ENCODE measurements around the gene PRUNE2.

The PRUNE2 gene

GRCh38 chr9:76592091-76592973 lies 313.6 kb downstream of the PRUNE2 start:
- Histone ChIP-seq H3K36me3 (no peaks in the 10 kb centered on the region), H3K4me3 (ENCODE audit: low read depth, low read length) (no peak overlapping the region), H3K9me3 (no peaks in the 10 kb centered on the region), H3K27me3 (no peaks in the 10 kb centered on the region), H3K4me1 (no peaks in the 10 kb centered on the region)
- no peak for DNase-seq
- TF ChIP-seq CTCF (IDR thresholded peaks at IDR 0.05; ENCODE audit: low read depth, low read length), result no peak

GRCh38 chr9:76591256-76591950 lies 314.5 kb downstream of the PRUNE2 start:
- no peaks in the 10 kb centered on the region for H3K4me1 ChIP-seq
- TF ChIP-seq CTCF (IDR thresholded peaks at IDR 0.05; ENCODE audit: low read depth, low read length), result no peak
- H3K9me3 ChIP-seq, result no peaks in the 10 kb centered on the region
- H3K36me3 ChIP-seq, result no peaks in the 10 kb centered on the region
- no peaks in the 10 kb centered on the region for H3K27me3 ChIP-seq
- no peak overlapping the region for H3K4me3 ChIP-seq (ENCODE audit: low read depth, low read length)
- DNase-seq, result no peak

DNA sequence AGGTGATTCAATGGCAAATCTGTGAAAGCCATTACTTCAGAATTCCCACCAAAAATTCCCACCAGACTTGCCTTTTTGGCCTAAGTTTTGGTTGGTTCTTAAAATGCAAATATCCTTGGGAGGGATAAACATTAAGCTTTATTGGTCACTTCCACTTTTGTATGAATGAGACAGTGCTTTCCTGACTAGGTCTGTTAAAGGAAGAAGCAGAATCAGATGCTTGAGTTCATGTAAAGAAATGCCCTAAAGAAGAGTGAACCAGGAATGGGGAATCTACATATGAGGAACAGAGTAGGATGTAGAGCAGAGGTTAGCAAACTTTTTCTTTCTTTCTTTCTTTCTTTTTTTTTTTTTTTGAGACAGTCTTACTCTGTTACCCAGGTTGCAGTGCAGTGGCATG lies 317.6 kb downstream of the PRUNE2 start:
- H3K36me3 ChIP-seq, result no peaks in the 10 kb centered on the region
- H3K4me1 ChIP-seq, result no peaks in the 10 kb centered on the region
- H3K27me3 ChIP-seq, result no peaks in the 10 kb centered on the region
- no peak for DNase-seq
- TF ChIP-seq CTCF (IDR thresholded peaks at IDR 0.05; ENCODE audit: low read depth, low read length), result no peak
- H3K9me3 ChIP-seq, result no peaks in the 10 kb centered on the region
- no peak overlapping the region for H3K4me3 ChIP-seq (ENCODE audit: low read depth, low read length)

- DNase-seq, result no peak
- no peaks in the 10 kb centered on the region for H3K9me3 ChIP-seq
- H3K4me3 ChIP-seq (ENCODE audit: low read depth, low read length), result no peak overlapping the region
- H3K4me1 ChIP-seq, result no peaks in the 10 kb centered on the region
- TF ChIP-seq CTCF (IDR thresholded peaks at IDR 0.05; ENCODE audit: low read depth, low read length), result no peak
- no peaks in the 10 kb centered on the region for H3K27me3 ChIP-seq
- H3K36me3 ChIP-seq, result no peaks in the 10 kb centered on the region
Observed at GRCh38 chr9:76586390-76587314, 319.3 kb downstream of the PRUNE2 start.

GRCh38 chr9:76585487-76586389 lies 320.2 kb downstream of the PRUNE2 start:
- no peaks in the 10 kb centered on the region for H3K27me3 ChIP-seq
- no peaks in the 10 kb centered on the region for H3K9me3 ChIP-seq
- no peaks in the 10 kb centered on the region for H3K4me1 ChIP-seq
- DNase-seq, result no peak
- no peak overlapping the region for H3K4me3 ChIP-seq (ENCODE audit: low read depth, low read length)
- no peaks in the 10 kb centered on the region for H3K36me3 ChIP-seq
- TF ChIP-seq CTCF (IDR thresholded peaks at IDR 0.05; ENCODE audit: low read depth, low read length), result no peak

All from BE2C (cell line).